WI38 (cell line): ENCODE results near the gene RPL19.

Experiments used
- H3K4me3 ChIP-seq: 2 replicates; pipeline ENCODE4 v1.5.1; 2011; ENCODE audit warnings: low read depth, mild to moderate bottlenecking, control low read depth, low read length
- CTCF ChIP-seq: IDR thresholded peaks from 2 replicates; pipeline ENCODE4 v1.5.1; 2012; ENCODE audit warnings: low read depth, mild to moderate bottlenecking, control low read depth, low read length

The RPL19 gene

GRCh38 chr17:39231091-39231561, 31.0 kb downstream of the RPL19 start:
- no peak overlapping the region for H3K4me3 ChIP-seq
- no peak for TF ChIP-seq CTCF

- H3K4me3 ChIP-seq: no peak overlapping the region
- TF ChIP-seq CTCF: peak; percentile 77
These were observed 31.8 kb downstream of the RPL19 start for GRCh38 chr17:39231591-39232551.

GRCh38 chr17:39235555-39236449, 35.7 kb downstream of the RPL19 start:
- TF ChIP-seq CTCF: peak; percentile 69
- H3K4me3 ChIP-seq: no peak overlapping the region

- TF ChIP-seq CTCF: no peak
- H3K4me3 ChIP-seq: no peak overlapping the region
These were observed 36.4 kb downstream of the RPL19 start for GRCh38 chr17:39236450-39236927.

- TF ChIP-seq CTCF: no peak
- H3K4me3 ChIP-seq: no peak overlapping the region
These were observed 36.9 kb downstream of the RPL19 start for GRCh38 chr17:39236981-39237441.

GRCh38 chr17:39237586-39237985, 37.5 kb downstream of the RPL19 start:
- TF ChIP-seq CTCF: no peak

More at GRCh38 chr17:39237586-39237985, 37.5 kb downstream of the RPL19 start:
- no peak overlapping the region for H3K4me3 ChIP-seq
